Measurements from ENCODE around the gene SLC16A7. TPM values are rescaled to one million over a fixed set of nuclear protein-coding genes. Genes with fewer than 3 reads are reported as not detected.

SLC16A7 gene
- total RNA-seq, 1 experiment from 2014 or later, result 24.4 TPM

GRCh38 chr12:59615392-59616165, 19.8 kb downstream of the SLC16A7 start:
- no peak for DNase-seq (ENCODE audit: low read depth, low spot score)
- in situ Hi-C loops (cut with HindIII; ENCODE audit: low pct_unique_long_range_greater_than_20kb, low sequenced_read_pairs), result no loop called here

GRCh38 chr12:59619461-59620240, 23.8 kb downstream of the SLC16A7 start:
- peak; percentile 21 for DNase-seq (ENCODE audit: low read depth, low spot score)
- in situ Hi-C loops (cut with HindIII; ENCODE audit: low pct_unique_long_range_greater_than_20kb, low sequenced_read_pairs), result no loop called here

- DNase-seq (ENCODE audit: low read depth, low spot score), result peak; percentile 62
These were observed 24.5 kb downstream of the SLC16A7 start for GRCh38 chr12:59620326-59620725.

GRCh38 chr12:59624732-59625460, 29.1 kb downstream of the SLC16A7 start:
- in situ Hi-C loops (cut with HindIII; ENCODE audit: low pct_unique_long_range_greater_than_20kb, low sequenced_read_pairs), result no loop called here

More at GRCh38 chr12:59620326-59620725, 24.5 kb downstream of the SLC16A7 start:
- in situ Hi-C loops (cut with HindIII; ENCODE audit: low pct_unique_long_range_greater_than_20kb, low sequenced_read_pairs), result no loop called here

GRCh38 chr12:59626382-59626781, 30.6 kb downstream of the SLC16A7 start:
- no peak for DNase-seq (ENCODE audit: low read depth, low spot score)
- in situ Hi-C loops (cut with HindIII; ENCODE audit: low pct_unique_long_range_greater_than_20kb, low sequenced_read_pairs), result no loop called here

More at GRCh38 chr12:59624732-59625460, 29.1 kb downstream of the SLC16A7 start:
- DNase-seq (ENCODE audit: low read depth, low spot score), result no peak

- DNase-seq (ENCODE audit: low read depth, low spot score), result no peak
- in situ Hi-C loops (cut with HindIII; ENCODE audit: low pct_unique_long_range_greater_than_20kb, low sequenced_read_pairs), result no loop called here
These were observed 31.8 kb downstream of the SLC16A7 start for GRCh38 chr12:59627582-59627981.

GRCh38 chr12:59629890-59630289, 34.1 kb downstream of the SLC16A7 start:
- in situ Hi-C loops (cut with HindIII; ENCODE audit: low pct_unique_long_range_greater_than_20kb, low sequenced_read_pairs), result no loop called here
- no peak for DNase-seq (ENCODE audit: low read depth, low spot score)

GRCh38 chr12:59632408-59632807, 36.6 kb downstream of the SLC16A7 start:
- DNase-seq (ENCODE audit: low read depth, low spot score), result no peak
- in situ Hi-C loops (cut with HindIII; ENCODE audit: low pct_unique_long_range_greater_than_20kb, low sequenced_read_pairs), result no loop called here

GRCh38 chr12:59634254-59634653, 38.4 kb downstream of the SLC16A7 start:
- in situ Hi-C loops (cut with HindIII; ENCODE audit: low pct_unique_long_range_greater_than_20kb, low sequenced_read_pairs), result no loop called here
- DNase-seq (ENCODE audit: low read depth, low spot score), result no peak

- DNase-seq (ENCODE audit: low read depth, low spot score), result no peak
- in situ Hi-C loops (cut with HindIII; ENCODE audit: low pct_unique_long_range_greater_than_20kb, low sequenced_read_pairs), result no loop called here
These were observed 41.3 kb downstream of the SLC16A7 start for GRCh38 chr12:59636945-59637691.

GRCh38 chr12:59637692-59638070, 41.9 kb downstream of the SLC16A7 start:
- in situ Hi-C loops (cut with HindIII; ENCODE audit: low pct_unique_long_range_greater_than_20kb, low sequenced_read_pairs), result no loop called here
- DNase-seq (ENCODE audit: low read depth, low spot score), result no peak

GRCh38 chr12:59643550-59643949, 47.7 kb downstream of the SLC16A7 start:
- DNase-seq (ENCODE audit: low read depth, low spot score), result no peak
- in situ Hi-C loops (cut with HindIII; ENCODE audit: low pct_unique_long_range_greater_than_20kb, low sequenced_read_pairs), result no loop called here

GRCh38 chr12:59645242-59645641, 49.4 kb downstream of the SLC16A7 start:
- in situ Hi-C loops (cut with HindIII; ENCODE audit: low pct_unique_long_range_greater_than_20kb, low sequenced_read_pairs), result no loop called here
- DNase-seq (ENCODE audit: low read depth, low spot score), result no peak

- in situ Hi-C loops (cut with HindIII; ENCODE audit: low pct_unique_long_range_greater_than_20kb, low sequenced_read_pairs), result no loop called here
- DNase-seq (ENCODE audit: low read depth, low spot score), result no peak
These were observed 50.8 kb downstream of the SLC16A7 start for GRCh38 chr12:59646636-59647035.

GRCh38 chr12:59649203-59649602, 53.4 kb downstream of the SLC16A7 start:
- in situ Hi-C loops (cut with HindIII; ENCODE audit: low pct_unique_long_range_greater_than_20kb, low sequenced_read_pairs), result no loop called here
- no peak for DNase-seq (ENCODE audit: low read depth, low spot score)

GRCh38 chr12:59650588-59651228, 54.9 kb downstream of the SLC16A7 start:
- DNase-seq (ENCODE audit: low read depth, low spot score), result peak; percentile 62

GRCh38 chr12:59651229-59651920, 55.5 kb downstream of the SLC16A7 start:
- in situ Hi-C loops (cut with HindIII; ENCODE audit: low pct_unique_long_range_greater_than_20kb, low sequenced_read_pairs), result no loop called here
- DNase-seq (ENCODE audit: low read depth, low spot score), result peak; percentile 92

More at GRCh38 chr12:59650588-59651228, 54.9 kb downstream of the SLC16A7 start:
- in situ Hi-C loops (cut with HindIII; ENCODE audit: low pct_unique_long_range_greater_than_20kb, low sequenced_read_pairs), result no loop called here
